H7 (cell line): Measurements from ENCODE around the gene DENND1A. TPM values are rescaled to one million over a fixed set of nuclear protein-coding genes. Genes with fewer than 3 reads are reported as not detected.

Experiments
- DNase-seq: peaks from one replicate; pipeline ENCODE4 v3.0.0; 2012
- H3K27me3 ChIP-seq: 2 replicates; pipeline ENCODE4 v1.6.0; 2011; ENCODE audit warnings: mild to moderate bottlenecking, low read length; ENCODE audit not compliant: control insufficient read depth, insufficient read depth
- H3K36me3 ChIP-seq: replicated peaks from 2 replicates; pipeline ENCODE4 v1.5.1; 2011; ENCODE audit warnings: low read length; ENCODE audit not compliant: control insufficient read depth, insufficient read depth
- H3K4me3 ChIP-seq: 2 replicates; pipeline ENCODE4 v1.5.1; 2011; ENCODE audit warnings: low read depth, mild to moderate bottlenecking, control low read depth, low read length, moderate library complexity; ENCODE audit not compliant: insufficient read depth
- total RNA-seq: library from RNA; depleted of rRNA; stranded (reverse); fragments of >200 nt; shearing (Covaris generic); gene quantifications from 2 replicates; pipeline ENCODE4 v1.2.3, GENCODE V29; 2014

DENND1A gene
- total RNA-seq, 1 experiment from 2014 or later: 10.9 TPM

- no peaks in the 10 kb centered on the region for H3K36me3 ChIP-seq
- no peaks in the 10 kb centered on the region for H3K27me3 ChIP-seq
- DNase-seq: no peak
- H3K4me3 ChIP-seq: no peak overlapping the region
Measured at GRCh38 chr9:123689701-123690428, 240.1 kb downstream of the DENND1A start.

GRCh38 chr9:123687246-123687751, 242.6 kb downstream of the DENND1A start:
- H3K27me3 ChIP-seq: no peaks in the 10 kb centered on the region
- no peak overlapping the region for H3K4me3 ChIP-seq
- H3K36me3 ChIP-seq: no peaks in the 10 kb centered on the region
- DNase-seq: no peak

- no peak overlapping the region for H3K4me3 ChIP-seq
- H3K27me3 ChIP-seq: no peaks in the 10 kb centered on the region
- H3K36me3 ChIP-seq: no peaks in the 10 kb centered on the region
- DNase-seq: no peak
Measured at GRCh38 chr9:123686829-123687192, 243.1 kb downstream of the DENND1A start.

- Histone ChIP-seq H3K4me3 (no peak overlapping the region), H3K36me3 (no peaks in the 10 kb centered on the region), H3K27me3 (no peaks in the 10 kb centered on the region)
- DNase-seq: no peak
Measured at GRCh38 chr9:123686131-123686828, 243.6 kb downstream of the DENND1A start.

- Histone ChIP-seq H3K27me3 (no peaks in the 10 kb centered on the region), H3K36me3 (no peaks in the 10 kb centered on the region), H3K4me3 (no peak overlapping the region)
- DNase-seq: no peak
Measured at GRCh38 chr9:123685489-123686083, 244.3 kb downstream of the DENND1A start.

- no peaks in the 10 kb centered on the region for H3K36me3 ChIP-seq
- H3K27me3 ChIP-seq: no peaks in the 10 kb centered on the region
- H3K4me3 ChIP-seq: no peak overlapping the region
- no peak for DNase-seq
Measured at GRCh38 chr9:123684393-123685149, 245.4 kb downstream of the DENND1A start.

GRCh38 chr9:123682746-123683145, 247.2 kb downstream of the DENND1A start:
- Histone ChIP-seq H3K36me3 (no peaks in the 10 kb centered on the region), H3K27me3 (no peaks in the 10 kb centered on the region), H3K4me3 (no peak overlapping the region)
- DNase-seq: no peak

- H3K27me3 ChIP-seq: no peaks in the 10 kb centered on the region
- DNase-seq: no peak
Measured at GRCh38 chr9:123680352-123680751, 249.6 kb downstream of the DENND1A start.

GRCh38 chr9:123679330-123679987, 250.5 kb downstream of the DENND1A start:
- no peak overlapping the region for H3K4me3 ChIP-seq
- H3K27me3 ChIP-seq: no peaks in the 10 kb centered on the region
- no peak for DNase-seq
- H3K36me3 ChIP-seq: no peaks in the 10 kb centered on the region

More at GRCh38 chr9:123680352-123680751, 249.6 kb downstream of the DENND1A start:
- Histone ChIP-seq H3K36me3 (no peaks in the 10 kb centered on the region), H3K4me3 (no peak overlapping the region)

GRCh38 chr9:123678878-123679329, 251.0 kb downstream of the DENND1A start:
- no peak for DNase-seq
- H3K36me3 ChIP-seq: no peaks in the 10 kb centered on the region
- no peaks in the 10 kb centered on the region for H3K27me3 ChIP-seq
- no peak overlapping the region for H3K4me3 ChIP-seq

GRCh38 chr9:123678038-123678877, 251.7 kb downstream of the DENND1A start:
- Histone ChIP-seq H3K27me3 (no peaks in the 10 kb centered on the region), H3K4me3 (no peak overlapping the region), H3K36me3 (no peaks in the 10 kb centered on the region)
- DNase-seq: no peak

- Histone ChIP-seq H3K36me3 (no peaks in the 10 kb centered on the region), H3K27me3 (no peaks in the 10 kb centered on the region), H3K4me3 (no peak overlapping the region)
- no peak for DNase-seq
Measured at GRCh38 chr9:123676869-123677268, 253.1 kb downstream of the DENND1A start.

GRCh38 chr9:123669346-123669745, 260.6 kb downstream of the DENND1A start:
- H3K4me3 ChIP-seq: no peak overlapping the region
- no peaks in the 10 kb centered on the region for H3K27me3 ChIP-seq
- H3K36me3 ChIP-seq: no peaks in the 10 kb centered on the region
- no peak for DNase-seq
